Activated CD4-positive, alpha-beta memory T cell treated with anti-CD3 and anti-CD28 coated beads, Interleukin-2, amount 10 ng/mL, durations not matched to agents 7 days and 5 days (primary cell): Measurements from ENCODE around the gene UQCC5. TPM values are rescaled to one million over a fixed set of nuclear protein-coding genes. Genes with fewer than 3 reads are reported as not detected.

ENCODE experiments used
- CTCF ChIA-PET: fragments of 350-600 bp; sonication (Branson Sonifier 250); formaldehyde crosslinking; loops from one replicate; lab custom pipeline; 2021; ENCODE audit warnings: antibody characterized with exemption, inconsistent platforms; lab: Charles Lee
- POLR2A ChIA-PET: fragments of 350-600 bp; sonication (Branson Sonifier 250); formaldehyde crosslinking; loops from one replicate; lab custom pipeline; 2021; ENCODE audit warnings: antibody characterized with exemption; lab: Charles Lee
- DNase-seq: peaks from one replicate; pipeline ENCODE4 v3.0.0-alpha.2; 2020
- H3K27ac Mint-ChIP-seq: one replicate; pipeline ENCODE4 v1.8.0; 2021; ENCODE audit warnings: mild to moderate bottlenecking, mixed read lengths
- H3K27me3 Mint-ChIP-seq: one replicate; pipeline ENCODE4 v1.8.0; 2021; ENCODE audit warnings: mixed read lengths
- H3K36me3 Mint-ChIP-seq: one replicate; pipeline ENCODE4 v1.8.0; 2021; ENCODE audit warnings: low read depth, mixed read lengths
- H3K4me1 Mint-ChIP-seq: one replicate; pipeline ENCODE4 v1.8.0; 2021; ENCODE audit warnings: mixed read lengths
- H3K4me3 Mint-ChIP-seq: one replicate; pipeline ENCODE4 v1.8.0; 2021; ENCODE audit warnings: mild to moderate bottlenecking, mixed read lengths
- H3K9me3 Mint-ChIP-seq: one replicate; pipeline ENCODE4 v1.8.0; 2021; ENCODE audit warnings: mixed read lengths
- total RNA-seq, 2 experiments: library from RNA; stranded (reverse); gene quantifications; one replicate each; pipeline ENCODE4 v1.2.3, GENCODE V29; 2021

Gene UQCC5, protein sequence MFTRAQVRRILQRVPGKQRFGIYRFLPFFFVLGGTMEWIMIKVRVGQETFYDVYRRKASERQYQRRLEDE
- 10 to 100 TPM in 1 of 2 experiments, 1 to 10 TPM in 1; 8.7 to 10.7 TPM for total RNA-seq

GRCh38 chr3:52536369-52537164, at the start of gene UQCC5:
Gene UQCC5 (plus strand): TSS chr3:52536605. CDS start chr3:52536756, 151 bp downstream.
- ChIA-PET CTCF (interaction anchor here (0.8 to 2.1 kb wide), 6 partner anchors 10 to 150 kb away, joined by 3 to 6 read pairs (median 4); partner anchors contain the start of gene SEMA3G), POLR2A (interaction anchor here (0.7 to 1.3 kb wide), 14 partner anchors 9 to 720 kb away, joined by 3 to 7 read pairs (median 3); partner anchors contain the start of genes PBRM1 and TKT)
- H3K36me3 Mint-ChIP-seq, result peaks cover 25% of the 10 kb centered on the region

DNA sequence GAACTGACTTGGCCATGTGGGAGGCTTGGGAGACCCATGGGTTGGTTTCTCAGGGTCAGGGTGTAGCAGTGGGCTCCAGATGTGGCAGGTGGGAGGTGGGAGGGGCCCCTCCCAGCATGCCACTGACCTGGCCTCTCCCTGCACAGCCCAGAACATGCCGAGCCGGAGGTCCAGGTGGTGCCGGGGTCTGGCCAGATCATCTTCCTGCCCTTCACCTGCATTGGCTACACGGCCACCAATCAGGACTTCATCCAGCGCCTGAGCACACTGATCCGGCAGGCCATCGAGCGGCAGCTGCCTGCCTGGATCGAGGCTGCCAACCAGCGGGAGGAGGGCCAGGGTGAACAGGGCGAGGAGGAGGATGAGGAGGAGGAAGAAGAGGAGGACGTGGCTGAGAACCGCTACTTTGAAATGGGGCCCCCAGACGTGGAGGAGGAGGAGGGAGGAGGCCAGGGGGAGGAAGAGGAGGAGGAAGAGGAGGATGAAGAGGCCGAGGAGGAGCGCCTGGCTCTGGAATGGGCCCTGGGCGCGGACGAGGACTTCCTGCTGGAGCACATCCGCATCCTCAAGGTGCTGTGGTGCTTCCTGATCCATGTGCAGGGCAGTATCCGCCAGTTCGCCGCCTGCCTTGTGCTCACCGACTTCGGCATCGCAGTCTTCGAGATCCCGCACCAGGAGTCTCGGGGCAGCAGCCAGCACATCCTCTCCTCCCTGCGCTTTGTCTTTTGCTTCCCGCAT, 49.2 kb upstream of the UQCC5 start:
- Mint-ChIP-seq H3K4me1 (no peaks in the 10 kb centered on the region), H3K27ac (no peak overlapping the region), H3K27me3 (no peaks in the 10 kb centered on the region), H3K36me3 (peaks cover 16% of the 10 kb centered on the region), H3K4me3 (no peak overlapping the region), H3K9me3 (no peaks in the 10 kb centered on the region)
- ChIA-PET CTCF (no interaction called here), POLR2A (no interaction called here)
- no peak for DNase-seq

More at GRCh38 chr3:52536369-52537164, at the start of gene UQCC5:
- Mint-ChIP-seq H3K9me3 (no peaks in the 10 kb centered on the region), H3K4me1 (peaks cover 61% of the 10 kb centered on the region), H3K4me3 (peak within 1 kb of the TSS; percentile 99), H3K27me3 (no peaks in the 10 kb centered on the region), H3K27ac (peak within 1 kb of the TSS; percentile 94)
- DNase-seq, result peak; percentile 98

DNA sequence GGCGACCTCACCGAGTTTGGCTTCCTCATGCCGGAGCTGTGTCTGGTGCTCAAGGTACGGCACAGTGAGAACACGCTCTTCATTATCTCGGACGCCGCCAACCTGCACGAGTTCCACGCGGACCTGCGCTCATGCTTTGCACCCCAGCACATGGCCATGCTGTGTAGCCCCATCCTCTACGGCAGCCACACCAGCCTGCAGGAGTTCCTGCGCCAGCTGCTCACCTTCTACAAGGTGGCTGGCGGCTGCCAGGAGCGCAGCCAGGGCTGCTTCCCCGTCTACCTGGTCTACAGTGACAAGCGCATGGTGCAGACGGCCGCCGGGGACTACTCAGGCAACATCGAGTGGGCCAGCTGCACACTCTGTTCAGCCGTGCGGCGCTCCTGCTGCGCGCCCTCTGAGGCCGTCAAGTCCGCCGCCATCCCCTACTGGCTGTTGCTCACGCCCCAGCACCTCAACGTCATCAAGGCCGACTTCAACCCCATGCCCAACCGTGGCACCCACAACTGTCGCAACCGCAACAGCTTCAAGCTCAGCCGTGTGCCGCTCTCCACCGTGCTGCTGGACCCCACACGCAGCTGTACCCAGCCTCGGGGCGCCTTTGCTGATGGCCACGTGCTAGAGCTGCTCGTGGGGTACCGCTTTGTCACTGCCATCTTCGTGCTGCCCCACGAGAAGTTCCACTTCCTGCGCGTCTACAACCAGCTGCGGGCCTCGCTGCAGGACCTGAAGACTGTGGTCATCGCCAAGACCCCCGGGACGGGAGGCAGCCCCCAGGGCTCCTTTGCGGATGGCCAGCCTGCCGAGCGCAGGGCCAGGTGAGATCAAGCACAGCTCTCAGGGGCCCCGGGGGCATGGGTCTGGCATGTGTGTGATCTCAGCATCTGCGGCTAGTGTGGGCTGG, 48.4 kb upstream of the UQCC5 start:
- POLR2A ChIA-PET, result no interaction called here
- no peak overlapping the region for H3K27ac Mint-ChIP-seq
- no peak for DNase-seq
- no peak overlapping the region for H3K4me3 Mint-ChIP-seq
- H3K9me3 Mint-ChIP-seq, result no peaks in the 10 kb centered on the region
- no peaks in the 10 kb centered on the region for H3K27me3 Mint-ChIP-seq
- CTCF ChIA-PET, result no interaction called here
- H3K36me3 Mint-ChIP-seq, result peaks cover 22% of the 10 kb centered on the region
- H3K4me1 Mint-ChIP-seq, result no peaks in the 10 kb centered on the region

DNA sequence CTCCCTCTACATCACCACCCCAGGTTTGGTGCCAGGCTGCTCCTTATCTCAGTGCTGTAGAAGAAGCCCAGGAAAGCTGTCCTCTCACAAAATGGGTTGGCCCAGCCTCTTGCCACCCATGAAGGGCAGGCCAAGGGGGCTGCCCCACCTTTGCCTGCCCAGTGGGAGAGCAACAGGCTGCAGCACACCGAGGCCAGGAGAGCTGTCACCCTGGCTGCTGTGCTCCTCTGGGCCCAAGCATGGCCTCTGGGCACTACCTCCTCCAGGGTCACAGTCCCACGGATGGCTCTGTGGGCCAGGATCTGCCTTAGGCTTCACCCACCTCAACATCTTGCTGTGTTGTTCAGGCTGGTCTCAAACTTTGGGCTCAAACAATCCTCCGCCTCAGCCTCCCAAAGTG, 47.7 kb upstream of the UQCC5 start:
- Mint-ChIP-seq H3K9me3 (no peaks in the 10 kb centered on the region), H3K27me3 (no peaks in the 10 kb centered on the region), H3K36me3 (peaks cover 22% of the 10 kb centered on the region), H3K4me1 (no peaks in the 10 kb centered on the region), H3K4me3 (no peak overlapping the region), H3K27ac (no peak overlapping the region)
- CTCF ChIA-PET, result no interaction called here
- DNase-seq, result no peak
- POLR2A ChIA-PET, result no interaction called here

GRCh38 chr3:52489453-52489852, 47.0 kb upstream of the UQCC5 start:
- Mint-ChIP-seq H3K27me3 (no peaks in the 10 kb centered on the region), H3K36me3 (peaks cover 22% of the 10 kb centered on the region), H3K9me3 (no peaks in the 10 kb centered on the region), H3K4me3 (no peak overlapping the region), H3K27ac (no peak overlapping the region), H3K4me1 (no peaks in the 10 kb centered on the region)
- DNase-seq, result no peak
- POLR2A ChIA-PET, result no interaction called here
- CTCF ChIA-PET, result no interaction called here

DNA sequence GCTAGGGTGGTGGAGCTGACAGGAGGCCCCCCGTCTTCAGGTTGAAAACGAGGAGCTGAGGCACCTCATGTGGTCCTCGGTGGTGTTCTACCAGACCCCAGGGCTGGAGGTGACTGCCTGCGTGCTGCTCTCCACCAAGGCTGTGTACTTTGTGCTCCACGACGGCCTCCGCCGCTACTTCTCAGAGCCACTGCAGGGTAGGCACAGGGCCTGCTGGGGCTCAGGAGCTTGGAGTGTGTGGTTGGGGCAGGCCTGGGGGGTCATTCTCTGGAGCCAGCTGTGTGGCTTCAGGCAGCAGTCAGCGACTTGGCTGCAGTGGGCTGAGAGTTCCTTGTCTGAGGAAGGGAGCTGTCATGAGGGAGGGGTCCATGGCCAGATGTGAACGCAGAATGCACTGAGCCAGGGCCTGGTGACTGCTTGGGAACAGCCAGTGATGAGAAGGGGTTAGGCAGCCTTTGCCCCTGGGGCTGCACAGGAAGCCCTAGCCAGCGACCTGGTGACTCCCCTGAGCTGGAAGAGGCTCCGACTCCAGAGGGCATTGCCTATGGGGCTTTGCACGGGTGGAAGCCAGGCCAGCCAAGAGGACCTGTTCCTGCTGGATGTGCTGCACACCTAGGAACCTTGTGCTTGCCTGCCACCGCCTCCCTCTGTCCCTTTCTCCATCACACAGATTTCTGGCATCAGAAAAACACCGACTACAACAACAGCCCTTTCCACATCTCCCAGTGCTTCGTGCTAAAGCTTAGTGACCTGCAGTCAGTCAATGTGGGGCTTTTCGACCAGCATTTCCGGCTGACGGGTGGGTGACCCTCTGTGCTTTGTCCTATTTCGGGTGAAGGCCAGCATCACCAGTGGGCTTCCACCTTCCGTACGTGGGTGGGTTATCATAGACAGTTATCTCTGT, 46.1 kb upstream of the UQCC5 start:
- Mint-ChIP-seq H3K9me3 (no peaks in the 10 kb centered on the region), H3K27me3 (no peaks in the 10 kb centered on the region), H3K4me3 (no peak overlapping the region), H3K4me1 (no peaks in the 10 kb centered on the region), H3K27ac (no peak overlapping the region), H3K36me3 (peaks cover 22% of the 10 kb centered on the region)
- ChIA-PET POLR2A (interaction anchor here (1.1 kb wide), 1 partner anchor 10 kb away, joined by 4 read pairs; no protein-coding TSS in a partner anchor), CTCF (no interaction called here)
- no peak for DNase-seq

DNA sequence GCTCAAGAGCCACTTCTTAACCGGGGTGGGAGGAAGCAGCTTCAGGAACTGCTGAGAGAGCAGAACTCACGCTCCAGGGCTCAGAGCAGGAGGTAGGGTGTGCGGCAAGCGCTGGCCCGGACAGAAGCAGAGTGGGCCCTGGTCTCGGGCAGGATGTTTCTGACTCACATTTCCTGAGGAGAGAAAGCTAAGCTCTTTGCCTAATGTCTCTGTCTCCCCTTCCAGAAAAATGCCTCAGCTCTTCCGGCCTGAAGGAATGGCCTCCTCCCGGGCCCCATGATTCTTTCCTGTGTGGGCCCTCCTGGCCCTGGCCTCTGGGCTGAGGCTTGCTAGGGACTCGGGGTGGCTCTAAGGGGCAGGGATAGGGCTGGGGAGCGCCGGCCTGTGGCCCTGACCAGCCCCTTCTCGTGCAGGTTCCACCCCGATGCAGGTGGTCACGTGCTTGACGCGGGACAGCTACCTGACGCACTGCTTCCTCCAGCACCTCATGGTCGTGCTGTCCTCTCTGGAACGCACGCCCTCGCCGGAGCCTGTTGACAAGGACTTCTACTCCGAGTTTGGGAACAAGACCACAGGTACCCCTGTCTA, 45.4 kb upstream of the UQCC5 start:
- Mint-ChIP-seq H3K4me1 (no peaks in the 10 kb centered on the region), H3K27ac (no peak overlapping the region), H3K36me3 (peaks cover 20% of the 10 kb centered on the region), H3K27me3 (no peaks in the 10 kb centered on the region), H3K9me3 (no peaks in the 10 kb centered on the region), H3K4me3 (no peak overlapping the region)
- no peak for DNase-seq
- ChIA-PET CTCF (no interaction called here), POLR2A (interaction anchor here (1.1 kb wide), 1 partner anchor 10 kb away, joined by 4 read pairs; no protein-coding TSS in a partner anchor)

GRCh38 chr3:52492059-52492458, 44.3 kb upstream of the UQCC5 start:
- ChIA-PET CTCF (no interaction called here), POLR2A (no interaction called here)
- peaks cover 20% of the 10 kb centered on the region for H3K36me3 Mint-ChIP-seq
- H3K27ac Mint-ChIP-seq, result no peak overlapping the region
- DNase-seq, result no peak
- H3K9me3 Mint-ChIP-seq, result no peaks in the 10 kb centered on the region
- no peaks in the 10 kb centered on the region for H3K27me3 Mint-ChIP-seq
- H3K4me3 Mint-ChIP-seq, result no peak overlapping the region
- H3K4me1 Mint-ChIP-seq, result no peaks in the 10 kb centered on the region

DNA sequence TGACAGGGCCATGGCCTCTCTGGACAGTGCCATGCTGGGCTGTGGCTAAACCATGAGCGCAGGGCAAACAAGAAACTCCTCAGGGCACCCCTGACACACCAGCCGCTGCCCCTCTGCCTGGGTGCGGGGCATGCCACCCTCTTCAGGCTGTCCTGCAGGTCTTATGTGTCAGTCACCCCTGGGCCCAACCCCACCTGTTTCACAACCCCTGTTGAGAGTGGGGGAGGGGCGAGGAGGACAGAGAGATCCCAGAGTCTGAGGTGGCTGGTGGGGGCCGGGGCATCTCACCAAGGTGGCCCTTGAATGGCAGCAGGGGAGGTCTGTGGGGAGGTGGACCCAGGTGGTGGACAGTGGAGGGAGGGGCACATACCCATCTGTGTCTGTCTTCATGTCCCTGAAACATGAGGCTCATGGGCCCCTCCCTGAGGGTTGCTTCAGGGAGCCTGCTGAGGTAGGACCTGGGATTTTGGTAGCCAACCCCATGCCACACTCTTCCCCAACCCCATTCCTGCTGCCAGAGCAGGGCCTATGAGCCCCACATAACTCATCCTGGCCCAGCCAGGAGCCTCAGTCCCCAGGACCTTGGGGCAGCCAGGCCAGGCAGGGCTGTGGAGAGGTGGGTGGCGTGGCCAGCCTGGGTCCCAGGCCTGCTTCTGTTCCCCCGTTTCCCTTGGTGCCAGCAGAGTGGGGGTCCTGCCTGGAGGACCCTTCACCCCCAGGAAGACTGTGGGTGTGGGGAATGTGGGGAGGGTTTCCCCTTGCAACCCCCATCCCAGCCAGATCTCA, 43.0 kb upstream of the UQCC5 start:
- Mint-ChIP-seq H3K4me3 (no peak overlapping the region), H3K9me3 (no peaks in the 10 kb centered on the region), H3K4me1 (peaks cover 3% of the 10 kb centered on the region), H3K27me3 (no peaks in the 10 kb centered on the region), H3K27ac (no peak overlapping the region), H3K36me3 (peaks cover 17% of the 10 kb centered on the region)
- no peak for DNase-seq
- ChIA-PET POLR2A (interaction anchor here (0.7 kb wide), 1 partner anchor 207 kb away, joined by 3 read pairs; no protein-coding TSS in a partner anchor), CTCF (no interaction called here)

GRCh38 chr3:52494445-52494844, 42.0 kb upstream of the UQCC5 start:
- DNase-seq, result no peak
- Mint-ChIP-seq H3K36me3 (peaks cover 14% of the 10 kb centered on the region), H3K27me3 (no peaks in the 10 kb centered on the region), H3K4me1 (peaks cover 3% of the 10 kb centered on the region), H3K9me3 (no peaks in the 10 kb centered on the region), H3K27ac (no peak overlapping the region), H3K4me3 (no peak overlapping the region)
- ChIA-PET POLR2A (no interaction called here), CTCF (no interaction called here)

- H3K4me1 Mint-ChIP-seq, result peaks cover 3% of the 10 kb centered on the region
- CTCF ChIA-PET, result no interaction called here
Measured at GRCh38 chr3:52494886-52495495, 41.4 kb upstream of the UQCC5 start, which contains the start of gene STAB1. Gene STAB1 (plus strand): TSS chr3:52495338. CDS start chr3:52495414, 76 bp downstream.

More at GRCh38 chr3:52494886-52495495, 41.4 kb upstream of the UQCC5 start, which contains the start of gene STAB1:
- no peaks in the 10 kb centered on the region for H3K27me3 Mint-ChIP-seq
- no peak within 1 kb of the TSS for H3K27ac Mint-ChIP-seq
- H3K4me3 Mint-ChIP-seq, result no peak within 1 kb of the TSS
- DNase-seq, result no peak
- H3K9me3 Mint-ChIP-seq, result no peaks in the 10 kb centered on the region
- H3K36me3 Mint-ChIP-seq, result peaks cover 14% of the 10 kb centered on the region
- POLR2A ChIA-PET, result no interaction called here
